Type B pancreatic cell (in vitro differentiated cells): Measurements from ENCODE around the gene LINC01488. TPM values are rescaled to one million over a fixed set of nuclear protein-coding genes. Genes with fewer than 3 reads are reported as not detected.
A peak's percentile ranks its signal among the peaks of the same experiment; 100 is the strongest.

ENCODE experiments used
- DNase-seq: peaks from one replicate; pipeline ENCODE4 v3.0.0; 2021; ENCODE audit warnings: mixed read lengths; ENCODE audit not compliant: unreplicated experiment; ENCODE audit errors: extremely low spot score
- H3K27ac Mint-ChIP-seq: 2 replicates; pipeline ENCODE4 v1.8.0; 2021; ENCODE audit warnings: mild to moderate bottlenecking, mixed read lengths
- H3K27me3 Mint-ChIP-seq: 2 replicates; pipeline ENCODE4 v1.8.0; 2021; ENCODE audit warnings: mixed read lengths
- H3K36me3 Mint-ChIP-seq: 2 replicates; pipeline ENCODE4 v1.8.0; 2021; ENCODE audit warnings: mixed read lengths
- H3K4me1 Mint-ChIP-seq: one replicate; pipeline ENCODE4 v1.8.0; 2021; ENCODE audit warnings: mixed read lengths; ENCODE audit not compliant: unreplicated experiment
- H3K4me3 Mint-ChIP-seq: 2 replicates; pipeline ENCODE4 v1.8.0; 2021; ENCODE audit warnings: mild to moderate bottlenecking, mixed read lengths
- H3K9me3 Mint-ChIP-seq: 2 replicates; pipeline ENCODE4 v1.8.0; 2021; ENCODE audit warnings: mixed read lengths
- total RNA-seq: library from RNA; stranded (reverse); gene quantifications from 2 replicates; pipeline ENCODE4 v1.2.1, GENCODE V29; 2021; ENCODE audit warnings: low replicate concordance
- TF ChIP-seq, protein P1 (sequence below): fragments of 200-600 bp; sonication (generic); conservative IDR thresholded peaks from 2 replicates; pipeline ENCODE4 v1.5.0; 2021; ENCODE audit warnings: antibody characterized with exemption, mild to moderate bottlenecking

The LINC01488 gene
- total RNA-seq, 1 donor from 2014 or later, result not detected

DNA sequence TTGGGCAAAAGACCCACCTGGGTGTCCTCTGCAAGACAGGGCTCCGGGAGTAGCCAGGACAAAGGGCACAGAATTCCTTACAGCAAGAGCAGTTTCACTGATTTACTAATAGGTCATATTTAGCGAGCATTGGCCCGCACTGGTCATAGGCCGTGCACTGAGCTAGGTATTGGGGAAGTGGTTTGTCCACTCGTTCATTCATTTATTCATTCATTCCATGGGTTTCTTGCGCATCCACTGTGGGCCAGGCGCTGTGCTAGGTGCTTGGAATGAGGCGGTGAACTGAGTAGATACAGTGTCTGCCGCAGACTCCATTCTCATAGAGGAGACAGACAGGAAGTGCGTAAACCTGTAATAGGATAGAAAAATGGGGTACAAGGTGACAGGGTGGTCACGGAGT, 13.2 kb upstream of the LINC01488 start:
- peak overlapping the region; percentile 49 for H3K27ac Mint-ChIP-seq
- TF ChIP-seq, protein P1, sequence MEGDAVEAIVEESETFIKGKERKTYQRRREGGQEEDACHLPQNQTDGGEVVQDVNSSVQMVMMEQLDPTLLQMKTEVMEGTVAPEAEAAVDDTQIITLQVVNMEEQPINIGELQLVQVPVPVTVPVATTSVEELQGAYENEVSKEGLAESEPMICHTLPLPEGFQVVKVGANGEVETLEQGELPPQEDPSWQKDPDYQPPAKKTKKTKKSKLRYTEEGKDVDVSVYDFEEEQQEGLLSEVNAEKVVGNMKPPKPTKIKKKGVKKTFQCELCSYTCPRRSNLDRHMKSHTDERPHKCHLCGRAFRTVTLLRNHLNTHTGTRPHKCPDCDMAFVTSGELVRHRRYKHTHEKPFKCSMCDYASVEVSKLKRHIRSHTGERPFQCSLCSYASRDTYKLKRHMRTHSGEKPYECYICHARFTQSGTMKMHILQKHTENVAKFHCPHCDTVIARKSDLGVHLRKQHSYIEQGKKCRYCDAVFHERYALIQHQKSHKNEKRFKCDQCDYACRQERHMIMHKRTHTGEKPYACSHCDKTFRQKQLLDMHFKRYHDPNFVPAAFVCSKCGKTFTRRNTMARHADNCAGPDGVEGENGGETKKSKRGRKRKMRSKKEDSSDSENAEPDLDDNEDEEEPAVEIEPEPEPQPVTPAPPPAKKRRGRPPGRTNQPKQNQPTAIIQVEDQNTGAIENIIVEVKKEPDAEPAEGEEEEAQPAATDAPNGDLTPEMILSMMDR, result no peak
- peaks cover 6% of the 10 kb centered on the region for H3K27me3 Mint-ChIP-seq
- H3K36me3 Mint-ChIP-seq, result no peaks in the 10 kb centered on the region
- no peak for DNase-seq
- no peaks in the 10 kb centered on the region for H3K9me3 Mint-ChIP-seq
- no peak overlapping the region for H3K4me3 Mint-ChIP-seq
- peaks cover 15% of the 10 kb centered on the region for H3K4me1 Mint-ChIP-seq

DNA sequence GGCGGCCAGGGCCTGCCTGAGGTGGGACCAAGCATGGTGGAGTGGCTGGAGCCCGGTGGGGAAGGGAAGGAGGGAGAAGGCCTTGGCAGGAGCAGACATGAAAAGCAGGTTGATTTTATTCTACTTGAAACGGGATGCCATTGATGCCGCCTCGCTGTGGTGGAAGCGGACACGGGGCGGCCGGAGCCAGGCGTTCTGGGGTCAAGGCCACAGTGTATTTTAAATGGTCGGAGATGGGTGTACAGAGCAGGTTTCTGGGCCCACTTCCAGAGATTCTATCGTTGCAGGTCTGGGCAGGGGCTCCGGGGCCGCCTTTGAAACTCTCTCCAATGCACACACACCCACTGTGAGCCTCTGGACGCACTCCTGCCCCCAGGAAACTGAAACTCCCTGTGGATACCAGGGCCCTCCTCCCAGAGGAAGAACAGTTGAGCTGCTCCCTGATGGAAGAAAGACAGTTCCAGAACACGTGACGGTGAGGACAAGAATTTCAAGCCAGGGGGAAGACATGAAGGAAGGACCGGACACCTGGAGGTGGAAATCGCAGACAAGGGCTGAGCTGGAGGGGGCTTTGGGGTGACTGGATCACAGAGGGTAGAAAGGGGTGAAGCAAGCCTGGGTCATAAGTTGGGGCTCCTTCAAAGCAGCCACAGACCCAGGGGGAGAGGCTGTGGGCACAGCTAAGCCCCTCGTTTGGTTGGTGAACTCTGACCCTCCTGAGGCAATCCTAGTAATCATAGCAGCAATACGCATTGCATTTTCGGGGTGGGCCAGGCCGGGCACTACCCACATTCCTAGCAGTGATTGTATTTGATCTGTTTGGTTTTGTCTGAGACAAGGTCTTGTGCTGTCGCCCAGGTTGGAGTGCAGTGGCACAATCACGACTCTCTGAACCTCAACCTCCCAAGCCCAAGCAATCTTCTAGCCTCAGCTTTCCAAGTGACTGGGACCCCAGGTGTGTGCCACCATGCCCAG, 12.3 kb upstream of the LINC01488 start:
- peaks cover 10% of the 10 kb centered on the region for H3K4me1 Mint-ChIP-seq
- DNase-seq, result no peak
- H3K27ac Mint-ChIP-seq, result no peak overlapping the region
- peaks cover 11% of the 10 kb centered on the region for H3K27me3 Mint-ChIP-seq
- TF ChIP-seq, protein P1, result no peak
- no peaks in the 10 kb centered on the region for H3K9me3 Mint-ChIP-seq
- no peaks in the 10 kb centered on the region for H3K36me3 Mint-ChIP-seq
- no peak overlapping the region for H3K4me3 Mint-ChIP-seq

DNA sequence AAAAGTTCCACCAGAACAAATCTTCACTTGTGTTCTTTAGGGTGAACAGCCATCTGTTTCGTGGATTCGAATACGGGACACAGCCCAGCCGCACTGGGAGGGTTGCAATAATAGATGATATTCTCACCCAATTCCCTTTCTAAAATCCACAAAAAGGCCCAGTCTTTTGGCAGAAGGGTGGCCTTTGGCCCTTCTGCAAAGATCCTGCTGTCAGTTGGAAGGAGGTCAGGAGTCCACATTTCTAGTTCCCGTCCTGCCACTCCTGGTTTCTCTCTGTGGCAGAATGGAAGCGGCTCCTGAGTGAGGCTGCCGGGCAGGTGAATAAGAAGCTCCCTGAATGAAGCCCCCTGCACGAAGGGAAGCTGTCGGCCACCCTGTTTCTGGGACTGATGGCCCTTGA, 11.2 kb upstream of the LINC01488 start:
- Mint-ChIP-seq H3K4me3 (no peak overlapping the region), H3K9me3 (no peaks in the 10 kb centered on the region), H3K4me1 (peaks cover 10% of the 10 kb centered on the region), H3K36me3 (no peaks in the 10 kb centered on the region), H3K27me3 (peaks cover 11% of the 10 kb centered on the region), H3K27ac (no peak overlapping the region)
- no peak for DNase-seq
- TF ChIP-seq, protein P1, result no peak

DNA sequence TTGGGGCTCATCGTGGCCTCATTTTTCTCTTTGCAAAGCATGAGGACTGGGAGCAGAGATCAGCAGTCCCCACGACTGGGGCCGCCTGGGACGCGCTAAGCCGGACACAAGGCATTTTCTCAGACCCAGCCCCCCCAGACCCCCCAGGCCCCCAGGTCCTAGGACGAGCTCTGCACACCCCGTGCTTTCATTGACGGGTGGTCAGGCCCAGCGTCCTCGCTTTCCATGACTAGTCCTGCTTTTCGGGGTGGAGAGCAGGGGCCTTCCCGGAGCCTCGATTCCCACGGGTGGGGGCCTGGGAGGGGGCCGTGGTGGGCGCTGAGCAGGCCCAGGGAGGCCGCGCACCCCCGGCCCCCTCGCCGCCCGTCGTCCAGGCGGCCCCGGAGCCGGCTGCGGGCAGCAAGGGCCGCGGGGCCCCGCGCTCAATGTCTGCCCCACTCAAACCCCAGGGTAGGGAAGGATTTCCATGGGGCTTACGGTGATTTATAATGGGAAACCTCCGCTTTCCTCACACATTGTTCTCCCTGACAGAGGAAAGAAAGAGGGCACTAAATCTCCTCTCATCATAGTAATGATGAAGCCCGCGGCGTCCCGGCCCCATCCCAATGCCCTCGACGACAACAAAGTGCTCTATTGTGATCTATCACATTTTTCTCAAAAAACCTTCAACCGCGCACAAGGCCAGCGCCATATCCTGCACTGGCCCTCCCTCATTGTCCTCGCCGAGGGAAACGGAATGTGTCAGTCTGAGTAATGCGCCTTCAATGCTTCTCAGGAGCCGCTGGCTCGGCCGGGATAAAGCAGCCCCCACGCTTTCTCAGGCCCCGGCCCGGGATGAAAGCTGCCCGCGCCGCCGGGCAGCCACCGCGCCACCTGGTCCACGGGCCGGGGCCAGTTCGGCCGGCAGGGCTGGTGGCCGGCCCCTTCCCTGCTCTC, 10.4 kb upstream of the LINC01488 start:
- TF ChIP-seq, protein P1, result no peak
- Mint-ChIP-seq H3K4me3 (peak overlapping the region; percentile 70), H3K4me1 (peaks cover 10% of the 10 kb centered on the region), H3K9me3 (no peaks in the 10 kb centered on the region), H3K27ac (peak overlapping the region; percentile 62), H3K27me3 (peaks cover 11% of the 10 kb centered on the region), H3K36me3 (no peaks in the 10 kb centered on the region)
- DNase-seq, result no peak

DNA sequence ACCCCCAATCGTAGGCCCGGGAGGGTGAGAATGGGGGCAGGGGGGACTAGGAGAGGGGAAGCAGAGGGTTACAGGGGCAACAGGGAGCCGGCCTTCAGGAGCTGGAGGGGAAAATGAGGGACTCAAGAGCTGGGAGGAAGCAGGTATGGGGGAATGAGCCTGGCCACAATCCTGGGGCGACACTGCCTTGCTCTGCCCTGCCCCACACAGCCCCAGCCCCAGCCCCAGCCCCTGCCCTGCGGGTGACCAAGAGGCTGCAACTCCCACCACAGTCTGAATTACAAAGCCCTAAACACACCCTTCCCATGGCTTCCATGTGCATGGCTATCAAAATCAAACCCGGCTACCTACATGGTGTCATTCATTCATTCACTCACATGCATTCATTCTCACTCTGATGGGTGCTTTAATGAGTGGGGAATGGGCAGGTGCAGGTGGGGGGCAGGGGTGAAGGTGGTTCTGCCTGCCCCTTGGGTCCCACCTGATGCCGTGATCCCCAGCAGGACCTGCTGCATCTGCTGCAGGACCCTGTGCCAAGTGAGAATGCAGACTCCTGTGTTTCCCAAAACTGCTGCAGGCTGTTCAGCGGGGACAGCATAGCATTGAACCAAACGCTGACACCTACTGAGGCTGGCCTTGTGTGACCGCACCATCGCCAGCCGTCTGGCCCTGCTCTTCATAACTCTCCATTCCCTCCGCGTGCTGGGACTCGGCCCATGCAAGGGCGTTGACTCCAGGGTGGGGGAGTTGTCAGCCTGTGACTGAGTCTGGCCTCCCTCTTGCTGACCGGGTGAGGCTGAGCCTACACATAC, 9.5 kb upstream of the LINC01488 start:
- Mint-ChIP-seq H3K27me3 (peaks cover 11% of the 10 kb centered on the region), H3K4me3 (no peak overlapping the region), H3K9me3 (no peaks in the 10 kb centered on the region), H3K4me1 (peaks cover 10% of the 10 kb centered on the region), H3K36me3 (no peaks in the 10 kb centered on the region), H3K27ac (no peak overlapping the region)
- no peak for DNase-seq
- TF ChIP-seq, protein P1, result no peak
